Fibroblast of skin of right quadriceps (primary cell): Measurements from ENCODE around the gene PORCN.
A peak's percentile ranks its signal among the peaks of the same experiment; 100 is the strongest.
"Not testable (repeated sequence)": the region's sequence is repeated elsewhere in the genome, so short reads cannot be mapped to it uniquely, and the experiment has no call there.

ENCODE experiments used
- DNase-seq: peaks from one replicate; pipeline ENCODE4 v3.0.0-alpha.2; 2013

Gene PORCN

DNA sequence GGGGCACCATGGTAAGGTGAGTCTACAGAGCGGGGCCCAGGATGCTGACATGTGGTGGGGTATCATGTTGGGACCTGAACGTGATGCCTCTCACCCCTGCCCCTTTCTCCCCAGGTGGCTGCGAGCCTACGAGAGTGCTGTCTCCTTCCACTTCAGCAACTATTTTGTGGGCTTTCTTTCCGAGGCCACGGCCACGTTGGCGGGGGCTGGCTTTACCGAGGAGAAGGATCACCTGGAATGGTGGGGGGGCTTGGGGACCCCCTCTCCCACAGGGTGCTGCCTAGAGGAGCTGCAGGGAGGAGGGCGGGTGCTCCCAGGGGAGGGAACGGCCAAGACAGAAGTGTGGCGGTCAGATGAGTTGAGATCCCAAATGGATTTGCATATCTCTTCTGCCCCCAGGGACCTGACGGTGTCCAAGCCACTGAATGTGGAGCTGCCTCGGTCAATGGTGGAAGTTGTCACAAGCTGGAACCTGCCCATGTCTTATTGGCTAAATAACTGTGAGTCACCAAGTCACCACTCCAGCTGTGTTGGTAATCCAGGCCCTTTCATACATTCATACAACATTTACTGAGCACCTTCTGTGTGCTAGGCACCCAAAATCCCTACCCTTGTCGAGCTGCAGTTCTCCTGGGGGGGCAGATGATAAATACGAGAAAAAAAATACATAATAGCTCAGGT lies 5.5 kb downstream of the PORCN start:
- DNase-seq: no peak

DNA sequence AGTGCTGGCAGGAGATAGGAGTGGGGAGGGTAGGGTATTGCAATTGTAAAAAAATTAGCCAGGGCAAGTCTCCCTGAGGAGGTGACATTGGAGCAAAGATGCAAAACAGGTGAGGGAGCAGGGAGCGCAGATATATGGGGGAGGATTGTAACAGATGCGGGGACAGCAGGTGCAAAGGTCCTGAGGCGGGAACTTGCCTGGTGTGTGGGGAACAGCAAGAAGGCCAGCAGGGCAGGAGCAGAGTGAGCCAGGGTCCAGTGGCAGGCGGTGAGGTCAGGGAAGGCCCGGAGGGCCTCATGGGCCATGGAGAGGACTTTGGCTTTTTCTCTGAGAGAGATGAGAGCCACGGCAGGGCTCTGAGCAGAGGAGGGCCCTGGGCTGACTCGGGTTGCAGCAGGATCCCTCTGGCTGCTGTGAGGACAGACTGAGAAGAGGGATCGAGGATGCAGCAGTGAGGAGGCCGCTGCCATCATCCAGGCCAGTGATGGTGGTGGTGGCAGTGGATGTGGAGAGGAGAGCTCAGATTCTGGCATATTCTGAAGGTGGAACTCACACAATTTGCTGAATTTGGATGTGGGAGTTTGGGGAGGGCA lies 6.2 kb downstream of the PORCN start:
- no peak for DNase-seq

DNA sequence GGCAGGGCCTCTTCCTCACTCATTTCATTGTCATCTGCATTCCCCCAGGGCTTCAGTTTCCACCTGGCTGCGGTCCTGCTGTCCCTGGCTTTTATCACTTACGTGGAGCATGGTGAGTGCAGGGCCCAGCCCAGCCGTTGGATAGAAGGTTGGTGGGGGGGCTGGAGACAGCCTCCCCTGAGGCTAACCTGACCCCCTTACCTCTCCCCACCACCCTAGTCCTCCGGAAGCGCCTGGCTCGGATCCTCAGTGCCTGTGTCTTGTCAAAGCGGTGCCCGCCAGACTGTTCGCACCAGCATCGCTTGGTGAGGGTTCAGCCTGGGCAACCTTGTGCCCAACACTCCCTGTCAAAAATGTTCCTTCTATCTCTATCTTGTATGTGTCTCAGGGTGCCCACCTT lies 7.0 kb downstream of the PORCN start:
- no peak for DNase-seq

DNA sequence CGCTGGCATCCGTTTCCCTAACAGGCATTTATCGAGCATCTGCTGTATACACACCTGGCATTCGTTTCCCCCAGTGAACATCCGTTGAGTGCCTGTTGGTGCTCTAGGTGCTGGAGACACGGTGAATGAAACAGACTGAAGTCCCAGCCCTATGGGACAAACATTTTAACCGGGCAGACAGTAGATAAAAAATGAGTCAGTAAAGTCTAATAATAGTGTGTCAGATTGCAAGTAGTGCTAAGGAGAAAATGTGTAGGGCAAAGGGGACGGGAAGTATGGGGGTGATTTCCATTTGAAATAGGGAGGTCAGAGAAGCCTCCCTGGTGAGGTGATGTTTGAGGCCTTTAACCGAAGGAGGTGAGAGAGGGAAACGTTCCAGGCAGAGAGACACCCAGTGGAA lies 7.5 kb downstream of the PORCN start:
- no peak for DNase-seq

DNA sequence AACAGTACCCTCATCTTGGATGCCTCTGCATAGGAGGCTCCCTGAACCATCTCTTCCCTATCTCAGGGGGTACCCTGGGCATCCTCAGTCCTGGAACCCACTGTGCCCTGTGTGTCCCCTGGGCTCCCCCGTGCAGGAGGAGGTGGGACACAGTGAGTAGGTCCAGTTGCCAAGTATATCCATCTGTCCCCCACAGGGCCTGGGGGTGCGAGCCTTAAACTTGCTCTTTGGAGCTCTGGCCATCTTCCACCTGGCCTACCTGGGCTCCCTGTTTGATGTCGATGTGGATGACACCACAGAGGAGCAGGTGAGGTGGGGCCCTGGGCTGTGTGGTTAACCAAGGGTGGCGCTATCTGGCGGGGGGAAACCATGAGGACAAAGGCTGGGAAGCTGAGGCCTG lies 8.2 kb downstream of the PORCN start:
- DNase-seq: no peak

DNA sequence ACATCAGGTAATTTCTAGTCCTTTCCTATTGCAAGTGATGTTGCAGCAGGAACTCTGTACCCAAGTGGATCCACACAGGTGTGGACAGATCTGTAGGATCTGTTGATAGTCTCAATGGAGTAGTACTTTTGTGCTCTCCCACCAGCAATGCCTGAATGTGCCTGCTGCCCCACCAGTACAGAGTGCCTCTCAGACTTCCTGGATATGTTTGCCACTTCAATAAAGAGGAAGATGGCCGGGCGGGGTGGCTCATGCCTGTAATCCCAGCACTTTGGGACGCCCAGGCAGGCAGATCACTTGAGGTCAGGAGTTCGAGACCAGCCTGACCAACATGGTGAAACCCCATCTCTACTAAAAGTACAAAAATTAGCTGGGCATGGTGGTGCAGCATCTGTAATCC lies 10.7 kb downstream of the PORCN start:
- not testable (repeated sequence) for DNase-seq

DNA sequence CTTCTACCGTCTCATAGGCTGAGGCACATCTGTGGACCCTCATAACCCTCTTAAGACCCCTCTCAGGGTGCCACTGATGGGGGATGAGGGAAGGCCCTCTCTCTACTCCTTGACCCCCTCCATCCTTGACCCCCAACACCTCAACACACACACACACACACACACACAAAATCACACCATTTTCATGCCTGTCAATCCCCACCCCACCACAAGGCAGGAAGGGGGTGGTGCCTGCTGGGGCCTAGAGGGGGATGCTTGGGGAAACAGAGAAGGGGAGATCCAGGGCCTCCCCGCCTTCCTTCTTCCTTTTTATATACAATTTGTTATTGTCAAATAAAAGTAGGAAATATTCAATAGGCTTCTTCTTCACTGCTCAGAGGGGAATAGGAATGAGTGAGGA lies 11.7 kb downstream of the PORCN start:
- no peak for DNase-seq

DNA sequence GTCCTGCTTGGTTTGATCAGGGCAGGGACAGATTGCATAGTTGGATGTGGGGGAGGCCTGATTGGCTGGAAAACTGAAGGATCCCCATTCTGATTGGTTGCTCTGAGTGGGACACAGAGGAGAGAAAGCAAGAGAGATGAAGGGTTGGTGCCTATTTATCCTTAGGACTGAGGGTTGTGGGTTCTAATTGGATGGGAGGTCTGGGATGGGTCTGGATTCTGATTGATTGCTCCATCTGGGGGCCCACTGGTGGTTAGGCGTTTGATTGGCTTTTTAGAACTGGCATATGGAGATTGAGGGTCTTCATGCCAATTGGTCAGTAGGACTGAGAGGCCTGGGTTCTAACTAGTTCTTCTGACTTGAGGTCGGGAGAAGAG lies 12.2 kb downstream of the PORCN start:
- DNase-seq: no peak

DNA sequence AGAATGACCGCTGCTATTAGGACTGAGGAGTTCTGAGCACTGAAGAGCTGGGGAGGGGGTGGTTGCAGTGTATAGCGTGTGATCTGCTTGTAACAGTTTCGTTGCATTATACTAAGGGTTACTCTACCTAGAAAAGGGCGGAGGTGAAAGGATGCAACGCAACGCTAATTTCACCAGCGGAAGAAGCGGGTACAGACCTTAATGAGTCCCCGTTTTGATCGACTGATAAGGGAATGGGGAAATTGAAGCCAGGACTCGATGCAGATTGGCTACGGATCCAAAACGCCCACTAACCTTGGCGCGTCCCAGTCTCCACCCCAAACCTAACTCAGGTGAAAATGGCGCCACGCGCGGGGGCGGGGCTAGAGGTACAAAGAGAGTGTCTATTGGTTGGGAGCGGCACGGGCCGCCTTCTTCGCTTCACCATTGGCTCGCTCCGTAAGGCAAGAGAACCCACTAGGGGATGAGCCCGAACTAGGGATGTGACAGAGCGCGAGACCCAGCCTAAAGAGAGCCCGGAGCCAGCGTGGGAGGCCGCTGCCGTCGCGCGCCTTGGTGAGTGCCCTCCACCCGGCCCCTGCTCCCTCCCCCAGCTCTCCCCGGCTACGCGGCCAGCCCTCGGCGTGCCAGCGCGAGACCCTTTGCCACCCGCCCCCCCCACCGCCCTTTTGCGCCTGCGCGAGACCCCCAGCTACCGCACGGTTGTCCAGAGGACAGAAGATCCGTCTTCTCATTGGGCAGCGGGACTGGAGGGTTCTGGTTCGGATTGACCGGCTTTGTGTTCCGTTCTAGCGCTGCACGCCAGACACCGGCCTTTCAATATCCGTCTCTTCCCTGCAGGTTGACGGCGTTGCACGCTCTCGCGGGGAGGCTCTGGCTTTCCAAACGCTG lies 12.8 kb downstream of the PORCN start, which contains the start of gene EBP:
Gene EBP (plus strand): TSS at position 456 of the 891 bp plus-strand sequence. CDS start 1,964 bp downstream, outside the sequence.
- peak; percentile 84 for DNase-seq

DNA sequence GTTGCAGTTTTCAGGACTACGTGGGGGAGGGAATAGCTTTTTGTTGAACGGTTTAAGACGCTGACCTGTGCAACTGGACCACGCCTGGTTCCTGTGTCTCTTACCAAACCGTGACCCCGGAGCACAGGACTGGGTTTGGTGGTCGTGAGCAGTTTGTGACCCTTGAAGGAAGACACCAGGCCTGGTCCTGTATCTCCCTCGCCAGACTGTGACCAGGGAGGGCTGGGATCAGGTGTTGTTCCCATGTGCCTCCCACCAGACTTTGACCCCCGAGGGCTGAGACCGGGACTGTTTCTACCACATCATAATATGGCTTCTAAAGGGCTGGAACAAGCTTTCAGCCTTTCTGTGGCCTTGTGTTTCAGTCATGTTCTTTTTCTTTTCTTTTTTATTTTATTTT lies 13.5 kb downstream of the PORCN start:
- DNase-seq: no peak

DNA sequence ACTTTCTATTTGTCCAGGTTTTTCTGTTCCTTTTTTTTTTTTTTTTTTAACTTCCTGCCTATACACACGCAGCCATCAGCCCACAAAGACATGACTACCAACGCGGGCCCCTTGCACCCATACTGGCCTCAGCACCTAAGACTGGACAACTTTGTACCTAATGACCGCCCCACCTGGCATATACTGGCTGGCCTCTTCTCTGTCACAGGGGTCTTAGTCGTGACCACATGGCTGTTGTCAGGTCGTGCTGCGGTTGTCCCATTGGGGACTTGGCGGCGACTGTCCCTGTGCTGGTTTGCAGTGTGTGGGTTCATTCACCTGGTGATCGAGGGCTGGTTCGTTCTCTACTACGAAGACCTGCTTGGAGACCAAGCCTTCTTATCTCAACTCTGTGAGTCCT lies 14.9 kb downstream of the PORCN start:
- DNase-seq: no peak

DNA sequence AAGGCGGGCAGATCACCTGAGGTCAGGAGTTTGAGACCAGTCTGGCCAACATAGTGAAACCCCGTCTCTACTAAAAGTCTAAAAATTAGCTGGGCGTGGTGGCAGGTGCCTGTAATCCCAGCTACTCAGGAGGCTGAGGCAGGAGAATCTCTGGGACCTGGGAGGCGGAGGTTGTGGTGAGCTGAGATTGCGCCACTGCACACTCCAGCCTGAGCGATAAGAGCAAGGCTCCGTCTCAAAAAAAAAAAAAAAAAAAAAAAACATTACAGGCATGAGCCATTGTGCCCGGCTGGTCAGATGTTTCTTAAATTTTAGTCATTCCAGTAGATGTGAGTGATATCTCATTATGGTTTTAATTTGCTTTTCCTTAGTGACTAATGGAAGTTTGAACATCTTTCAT lies 17.1 kb downstream of the PORCN start:
- not testable (repeated sequence) for DNase-seq

DNA sequence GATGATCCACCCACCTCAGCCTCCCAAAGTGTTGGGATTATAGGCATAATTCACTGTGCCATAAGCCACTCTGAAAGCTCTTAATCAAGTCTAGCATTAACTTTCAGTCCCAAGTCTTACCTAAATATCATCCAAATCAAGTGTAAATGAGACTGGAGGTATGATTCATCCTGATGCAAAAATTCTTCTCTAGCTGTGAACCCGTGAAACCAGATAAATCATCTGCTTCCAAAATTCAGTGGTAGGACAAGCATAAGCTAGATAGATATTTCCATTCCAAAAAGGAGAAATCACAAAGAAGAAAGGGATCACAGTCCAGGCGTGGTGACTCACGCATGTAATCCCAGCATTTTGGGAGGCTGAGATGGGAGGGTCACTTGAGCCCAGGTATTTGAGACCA lies 21.9 kb downstream of the PORCN start:
- DNase-seq: peak; percentile 25

DNA sequence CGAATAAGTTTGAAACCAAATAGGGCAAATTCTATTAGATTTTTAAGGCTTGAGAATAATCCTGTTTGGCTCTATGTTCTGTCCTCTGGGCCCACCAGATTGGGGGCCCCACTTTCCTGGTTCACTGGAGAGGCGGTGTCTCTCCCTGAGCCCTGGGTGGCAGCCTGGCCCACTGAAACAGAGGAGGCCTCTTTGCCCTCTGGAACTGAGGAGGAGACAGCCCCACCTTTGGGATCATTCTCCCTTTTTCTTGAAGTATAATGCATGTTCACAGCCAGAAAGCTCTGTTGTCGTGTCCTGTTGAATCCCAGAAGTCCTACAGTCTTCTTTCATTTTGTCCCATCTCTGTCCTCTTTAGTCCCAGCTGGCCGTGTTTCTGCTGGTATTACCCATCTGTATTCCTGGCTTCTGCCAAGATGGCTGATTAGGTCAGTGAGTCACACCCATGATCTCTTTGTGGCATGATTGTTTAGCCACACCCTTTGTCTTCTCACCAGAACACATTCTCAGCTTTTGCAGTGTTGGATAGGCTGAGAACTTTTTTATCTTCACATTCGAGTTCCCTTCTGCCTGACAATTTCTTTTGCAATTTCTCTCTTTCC lies 22.7 kb downstream of the PORCN start:
- peak; percentile 54 for DNase-seq

DNA sequence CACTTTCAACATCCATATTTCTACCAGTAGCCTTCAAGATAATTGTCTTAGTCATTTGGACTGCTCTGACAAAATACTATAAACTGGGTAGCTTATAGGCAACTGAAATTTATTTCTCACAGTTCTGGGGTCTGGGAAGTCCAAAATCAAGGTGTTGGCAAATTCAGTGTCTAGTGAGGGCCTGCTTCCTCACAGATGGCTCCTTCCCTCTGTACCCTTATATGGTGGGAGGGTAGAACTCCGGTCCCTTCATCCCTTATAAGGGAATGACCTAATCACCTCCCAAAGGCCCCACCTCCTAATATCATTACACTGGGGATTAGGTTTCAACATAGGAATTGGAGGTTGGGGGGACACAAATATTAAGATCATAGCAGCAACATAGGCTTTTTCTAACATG lies 23.4 kb downstream of the PORCN start:
- no peak for DNase-seq

DNA sequence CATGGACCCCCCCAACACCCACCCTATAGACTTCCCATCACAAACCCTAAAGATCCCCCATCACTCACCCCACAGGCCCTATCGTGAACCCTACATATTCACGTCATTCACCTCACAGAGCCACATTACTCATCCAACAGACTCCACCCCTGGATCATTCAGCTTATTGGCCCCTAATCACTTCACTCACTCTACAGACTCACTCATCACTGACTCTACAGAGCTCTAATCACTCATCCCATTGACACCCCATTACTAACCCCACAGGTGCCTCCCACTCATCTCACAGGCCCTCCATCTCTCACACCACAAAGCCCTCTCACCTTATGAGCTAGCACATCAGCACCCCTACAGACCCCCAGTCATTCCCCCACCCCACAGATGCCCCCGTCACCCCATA lies 24.4 kb downstream of the PORCN start:
- no peak for DNase-seq

DNA sequence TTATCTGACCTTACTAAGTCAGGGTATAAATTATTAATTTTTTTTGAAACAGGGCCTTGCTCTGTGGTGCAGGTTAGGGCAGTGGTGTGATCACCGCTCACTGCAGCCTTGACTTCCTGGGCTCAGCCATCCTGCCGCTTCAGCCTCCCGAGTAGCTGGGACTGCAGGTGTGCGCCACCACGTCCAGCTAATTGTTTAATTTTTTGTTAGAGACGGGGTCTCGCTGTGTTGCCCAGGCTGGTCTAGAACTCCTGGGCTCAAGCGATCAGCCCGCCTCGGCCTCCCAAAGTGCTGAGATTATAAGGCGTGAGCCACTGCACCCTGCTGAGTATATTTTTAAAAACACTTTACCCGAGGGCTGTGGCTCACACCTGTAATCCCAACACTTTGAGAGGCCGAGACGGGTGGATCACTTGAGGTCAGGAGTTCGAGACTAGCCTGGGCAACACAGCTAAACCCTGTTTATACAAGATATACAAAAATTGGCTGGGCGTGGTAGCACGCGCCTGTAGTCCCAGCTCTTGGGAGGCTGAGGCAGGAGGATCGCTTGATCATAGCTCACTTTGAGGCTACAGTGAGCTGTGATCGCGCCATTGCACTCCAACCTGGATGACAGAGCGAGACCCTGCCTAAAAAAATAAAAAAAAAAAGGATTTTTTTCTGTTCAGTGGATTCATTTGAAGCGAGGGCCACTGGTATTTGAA lies 30.0 kb downstream of the PORCN start:
- no peak for DNase-seq

DNA sequence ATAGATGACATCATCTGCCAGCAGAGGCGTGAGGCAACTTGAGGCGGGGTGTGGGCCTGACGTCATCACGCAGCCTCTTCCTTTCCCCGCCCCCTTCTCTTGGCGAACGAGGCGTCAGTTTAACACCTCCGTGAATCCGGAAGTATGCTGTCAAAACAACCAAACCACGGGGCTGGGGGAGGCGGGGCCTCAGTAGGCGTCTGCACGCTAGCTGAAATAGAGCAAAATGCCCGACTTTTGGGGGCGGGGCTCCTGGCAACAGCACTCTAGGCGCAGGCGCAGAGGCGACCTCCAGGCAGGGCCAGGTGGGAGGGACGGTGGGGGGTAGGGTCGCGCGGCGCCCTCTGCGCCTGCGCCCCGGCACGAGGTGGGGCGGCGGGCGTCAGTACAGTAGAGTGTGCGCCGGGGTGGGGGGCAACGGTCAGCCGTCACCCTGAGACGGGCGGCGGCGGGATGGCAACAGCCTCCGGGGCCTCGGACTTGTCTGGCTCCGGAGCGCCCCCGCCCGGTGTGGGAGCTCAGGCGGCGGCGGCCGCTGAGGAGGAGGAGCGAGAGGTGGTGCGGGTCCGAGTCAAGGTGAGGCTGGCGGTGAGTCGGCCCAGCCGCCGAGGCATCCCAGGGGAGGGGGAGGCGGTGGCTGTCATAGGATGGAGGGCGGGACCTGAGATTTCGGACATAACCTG lies 30.7 kb downstream of the PORCN start, which contains the start of gene TBC1D25:
Gene TBC1D25 (plus strand): TSS at position 370 of the 683 bp plus-strand sequence. CDS start 84 bp downstream, at position 454.
- DNase-seq: peak; percentile 97

DNA sequence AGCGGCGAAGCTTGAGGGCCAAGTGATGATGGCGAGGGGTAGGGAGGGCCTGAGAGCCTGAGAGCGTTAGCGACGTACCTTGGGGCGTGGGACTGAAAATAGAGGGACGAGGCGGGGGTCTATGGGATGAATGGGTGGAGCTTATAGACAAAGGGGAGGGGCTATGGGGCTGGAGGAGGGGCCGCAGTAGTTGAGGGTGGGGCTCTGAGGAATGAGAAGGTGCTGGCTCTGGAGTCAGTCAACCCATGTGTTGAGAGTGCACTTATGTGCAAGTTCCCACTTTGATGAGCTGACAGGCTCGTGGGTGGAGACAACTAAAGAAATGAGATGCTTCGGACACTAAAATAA lies 31.2 kb downstream of the PORCN start:
- peak; percentile 21 for DNase-seq

DNA sequence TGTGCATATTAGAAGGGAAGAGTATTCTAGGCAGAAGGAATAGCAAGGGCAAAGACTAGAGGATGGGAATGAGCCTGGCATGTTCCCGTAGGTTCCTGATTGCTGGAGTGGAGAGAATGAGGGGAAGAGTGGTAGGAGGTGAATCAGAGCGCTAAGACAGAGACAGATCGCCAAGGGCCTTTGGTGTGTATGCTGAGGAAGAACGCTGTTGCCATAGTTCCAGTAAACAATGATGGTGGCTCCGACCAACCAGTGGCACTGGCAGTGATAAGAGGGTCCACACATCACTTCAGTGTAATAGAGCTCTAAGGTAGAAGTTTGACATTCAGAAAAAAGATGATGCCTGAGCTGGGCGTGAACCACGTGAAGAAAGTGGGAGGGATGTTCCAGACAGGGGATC lies 31.7 kb downstream of the PORCN start:
- no peak for DNase-seq

DNA sequence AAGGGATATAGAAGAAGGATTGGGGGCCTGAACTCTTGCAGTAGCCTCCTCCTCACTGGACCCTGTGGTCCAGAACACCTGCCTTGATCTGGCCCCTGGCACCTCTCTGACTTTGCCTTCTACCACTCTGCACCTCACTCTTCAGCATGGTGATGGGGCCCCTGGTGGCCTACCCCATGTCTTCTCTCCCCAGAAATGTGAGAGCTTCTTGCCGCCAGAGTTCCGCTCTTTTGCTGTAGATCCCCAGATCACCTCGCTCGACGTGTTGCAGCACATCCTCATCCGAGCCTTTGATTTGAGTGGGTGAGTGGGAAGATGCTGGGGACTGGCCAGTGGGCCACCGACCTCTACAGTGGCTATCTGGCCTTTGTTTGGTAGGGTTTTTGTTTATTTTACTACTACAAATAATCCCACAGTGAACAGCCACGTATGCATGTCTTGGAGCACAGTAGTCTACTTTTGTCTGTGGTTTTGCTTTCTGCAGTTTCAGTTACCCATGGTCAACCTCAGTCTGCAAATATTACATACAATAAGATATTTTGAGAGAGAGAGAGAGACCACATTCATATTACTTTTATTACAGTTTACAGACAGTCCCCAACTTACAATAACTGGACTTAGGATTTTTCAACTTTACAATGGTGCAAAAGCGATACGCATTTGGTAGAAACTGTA lies 32.5 kb downstream of the PORCN start:
- no peak for DNase-seq

DNA sequence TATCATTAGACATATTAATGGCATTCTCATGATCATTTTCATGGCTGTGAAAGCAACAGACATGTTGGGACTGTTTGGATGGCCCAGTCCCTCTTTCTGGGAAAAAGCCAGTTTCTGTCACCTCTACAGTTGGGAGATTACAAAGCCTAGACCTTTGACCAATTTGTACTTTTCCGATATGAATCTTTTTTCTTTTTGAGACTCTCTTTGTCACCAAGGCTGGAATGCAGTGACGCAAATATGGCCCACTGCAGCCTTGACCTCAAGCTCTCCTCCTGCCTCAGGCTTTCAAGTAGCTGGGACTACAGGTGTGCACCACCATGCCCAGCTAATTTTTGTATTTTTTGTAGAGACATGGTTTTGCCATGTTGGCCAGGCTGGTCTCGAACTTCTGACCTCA lies 40.1 kb downstream of the PORCN start:
- DNase-seq: no peak
